HEK293 (cell line): Measurements from ENCODE around the gene MYO5B.
A peak's percentile ranks its signal among the peaks of the same experiment; 100 is the strongest.

Experiments
- AEBP2 ChIP-seq: fragments of 450-650 bp; formaldehyde crosslinking; IDR thresholded peaks from 2 replicates; pipeline ENCODE4 v1.5.1; 2016; ENCODE audit warnings: missing biosample characterization, missing genetic modification characterization, borderline replicate concordance
- ATF2 ChIP-seq: fragments of 450-650 bp; formaldehyde crosslinking; IDR thresholded peaks from 2 replicates; pipeline ENCODE4 v1.5.1; 2016; ENCODE audit warnings: missing biosample characterization, missing genetic modification characterization, low read depth
- BCL11A ChIP-seq: fragments of 450-650 bp; formaldehyde crosslinking; IDR thresholded peaks from 2 replicates; pipeline ENCODE4 v1.5.1; 2016; ENCODE audit warnings: low read depth, missing biosample characterization, missing genetic modification characterization
- ELK4 ChIP-seq: IDR thresholded peaks from 2 replicates; pipeline ENCODE4 v1.6.1; 2011; ENCODE audit warnings: mild to moderate bottlenecking, low read depth, low read length, borderline replicate concordance
- HOXA7 ChIP-seq: sonication (generic); formaldehyde crosslinking; IDR thresholded peaks from 2 replicates; pipeline ENCODE4 v1.8.1; 2022; ENCODE audit warnings: missing genetic modification reagents, borderline replicate concordance
- HOXC10 ChIP-seq: sonication (generic); formaldehyde crosslinking; IDR thresholded peaks from 2 replicates; pipeline ENCODE4 v1.8.1; 2023; ENCODE audit warnings: mild to moderate bottlenecking, missing genetic modification reagents
- KLF1 ChIP-seq: fragments of 450-650 bp; formaldehyde crosslinking; IDR thresholded peaks from 2 replicates; pipeline ENCODE4 v1.5.1; 2016; ENCODE audit warnings: missing biosample characterization, missing genetic modification characterization
- KLF17 ChIP-seq: fragments of 450-650 bp; formaldehyde crosslinking; IDR thresholded peaks from 2 replicates; pipeline ENCODE4 v1.5.1; 2016; ENCODE audit warnings: missing biosample characterization, missing genetic modification characterization
- OSR2 ChIP-seq: fragments of 450-650 bp; formaldehyde crosslinking; IDR thresholded peaks from 2 replicates; pipeline ENCODE4 v1.5.1; 2016; ENCODE audit warnings: missing biosample characterization, missing genetic modification characterization
- SALL2 ChIP-seq: fragments of 450-650 bp; formaldehyde crosslinking; IDR thresholded peaks from 2 replicates; pipeline ENCODE4 v1.5.0; 2017; ENCODE audit warnings: missing biosample characterization, mild to moderate bottlenecking, missing genetic modification characterization, borderline replicate concordance
- YY1 ChIP-seq: fragments of 450-650 bp; formaldehyde crosslinking; IDR thresholded peaks from 2 replicates; pipeline ENCODE4 v1.5.1; 2018; ENCODE audit warnings: missing biosample characterization, missing genetic modification characterization
- ZBTB1 ChIP-seq: fragments of 450-650 bp; formaldehyde crosslinking; IDR thresholded peaks from 2 replicates; pipeline ENCODE4 v1.5.1; 2016; ENCODE audit warnings: missing biosample characterization, missing genetic modification characterization
- ZNF112 ChIP-seq: fragments of 450-650 bp; formaldehyde crosslinking; IDR thresholded peaks from 2 replicates; pipeline ENCODE4 v1.5.0; 2017; ENCODE audit warnings: missing biosample characterization, missing genetic modification characterization
- ZNF2 ChIP-seq: fragments of 450-650 bp; formaldehyde crosslinking; IDR thresholded peaks from 2 replicates; pipeline ENCODE4 v1.5.1; 2016; ENCODE audit warnings: missing biosample characterization, missing genetic modification characterization
- ZNF214 ChIP-seq: fragments of 450-650 bp; formaldehyde crosslinking; IDR thresholded peaks from 2 replicates; pipeline ENCODE4 v1.5.1; 2017; ENCODE audit warnings: missing biosample characterization, mild to moderate bottlenecking, missing genetic modification characterization, borderline replicate concordance
- ZNF366 ChIP-seq: fragments of 450-650 bp; formaldehyde crosslinking; conservative IDR thresholded peaks from 2 replicates; pipeline ENCODE4 v1.5.1; 2016; ENCODE audit warnings: missing biosample characterization, missing genetic modification characterization
- ZNF48 ChIP-seq: fragments of 450-650 bp; formaldehyde crosslinking; IDR thresholded peaks from 2 replicates; pipeline ENCODE4 v1.5.1; 2016; ENCODE audit warnings: missing biosample characterization, missing genetic modification characterization
- ZNF501 ChIP-seq: fragments of 450-650 bp; formaldehyde crosslinking; IDR thresholded peaks from 2 replicates; pipeline ENCODE4 v1.5.1; 2016; ENCODE audit warnings: missing biosample characterization, missing genetic modification characterization
- ZNF529 ChIP-seq: fragments of 450-650 bp; formaldehyde crosslinking; IDR thresholded peaks from 2 replicates; pipeline ENCODE4 v1.5.1; 2017; ENCODE audit warnings: missing genetic modification characterization, missing biosample characterization; ENCODE audit not compliant: insufficient replicate concordance
- ZNF645 ChIP-seq: fragments of 450-650 bp; formaldehyde crosslinking; IDR thresholded peaks from 2 replicates; pipeline ENCODE4; 2016; ENCODE audit warnings: missing biosample characterization, missing genetic modification characterization
- ZNF677 ChIP-seq: fragments of 450-650 bp; IDR thresholded peaks from 2 replicates; pipeline ENCODE4 v1.5.0; 2018; ENCODE audit warnings: missing biosample characterization, mild to moderate bottlenecking, missing genetic modification characterization, moderate library complexity
- ZNF704 ChIP-seq: fragments of 450-650 bp; formaldehyde crosslinking; IDR thresholded peaks from 2 replicates; pipeline ENCODE4 v1.5.1; 2016; ENCODE audit warnings: missing biosample characterization, missing genetic modification characterization
- ZSCAN16 ChIP-seq: fragments of 450-650 bp; formaldehyde crosslinking; IDR thresholded peaks from 2 replicates; pipeline ENCODE4 v1.5.1; 2016; ENCODE audit warnings: missing biosample characterization, missing genetic modification characterization
- ZXDB ChIP-seq: fragments of 450-650 bp; formaldehyde crosslinking; IDR thresholded peaks from 2 replicates; pipeline ENCODE4 v1.5.1; 2016; ENCODE audit warnings: missing biosample characterization, missing genetic modification characterization
- TF ChIP-seq, protein P1 (sequence below): fragments of 450-650 bp; formaldehyde crosslinking; IDR thresholded peaks from 2 replicates; pipeline ENCODE4 v1.5.1; 2016; ENCODE audit warnings: missing biosample characterization, missing genetic modification characterization
- TF ChIP-seq, protein P2 (sequence below): fragments of 450-650 bp; formaldehyde crosslinking; optimal IDR thresholded peaks from 2 replicates; pipeline ENCODE3; 2016; ENCODE audit warnings: missing biosample characterization, mild to moderate bottlenecking, missing genetic modification characterization

Gene MYO5B

GRCh38 chr18:49863769-49864621 lies 331.0 kb downstream of the MYO5B start (continued):
- TF ChIP-seq ZBTB1 (tag by site-specific recombination), result no peak
- no peak for TF ChIP-seq HOXC10
- TF ChIP-seq, protein P1, sequence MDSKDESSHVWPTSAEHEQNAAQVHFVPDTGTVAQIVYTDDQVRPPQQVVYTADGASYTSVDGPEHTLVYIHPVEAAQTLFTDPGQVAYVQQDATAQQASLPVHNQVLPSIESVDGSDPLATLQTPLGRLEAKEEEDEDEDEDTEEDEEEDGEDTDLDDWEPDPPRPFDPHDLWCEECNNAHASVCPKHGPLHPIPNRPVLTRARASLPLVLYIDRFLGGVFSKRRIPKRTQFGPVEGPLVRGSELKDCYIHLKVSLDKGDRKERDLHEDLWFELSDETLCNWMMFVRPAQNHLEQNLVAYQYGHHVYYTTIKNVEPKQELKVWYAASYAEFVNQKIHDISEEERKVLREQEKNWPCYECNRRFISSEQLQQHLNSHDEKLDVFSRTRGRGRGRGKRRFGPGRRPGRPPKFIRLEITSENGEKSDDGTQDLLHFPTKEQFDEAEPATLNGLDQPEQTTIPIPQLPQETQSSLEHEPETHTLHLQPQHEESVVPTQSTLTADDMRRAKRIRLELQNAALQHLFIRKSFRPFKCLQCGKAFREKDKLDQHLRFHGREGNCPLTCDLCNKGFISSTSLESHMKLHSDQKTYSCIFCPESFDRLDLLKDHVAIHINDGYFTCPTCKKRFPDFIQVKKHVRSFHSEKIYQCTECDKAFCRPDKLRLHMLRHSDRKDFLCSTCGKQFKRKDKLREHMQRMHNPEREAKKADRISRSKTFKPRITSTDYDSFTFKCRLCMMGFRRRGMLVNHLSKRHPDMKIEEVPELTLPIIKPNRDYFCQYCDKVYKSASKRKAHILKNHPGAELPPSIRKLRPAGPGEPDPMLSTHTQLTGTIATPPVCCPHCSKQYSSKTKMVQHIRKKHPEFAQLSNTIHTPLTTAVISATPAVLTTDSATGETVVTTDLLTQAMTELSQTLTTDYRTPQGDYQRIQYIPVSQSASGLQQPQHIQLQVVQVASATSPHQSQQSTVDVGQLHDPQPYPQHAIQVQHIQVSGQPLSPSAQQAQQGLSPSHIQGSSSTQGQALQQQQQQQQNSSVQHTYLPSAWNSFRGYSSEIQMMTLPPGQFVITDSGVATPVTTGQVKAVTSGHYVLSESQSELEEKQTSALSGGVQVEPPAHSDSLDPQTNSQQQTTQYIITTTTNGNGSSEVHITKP, result no peak
- no peak for TF ChIP-seq HOXA7 (CRISPR knock-in tag)
- TF ChIP-seq ZNF501 (tag by site-specific recombination), result peak; percentile 43; the same call in 1 of the 2 replicates
- no peak for TF ChIP-seq ZNF677 (tag by site-specific recombination)
- no peak for TF ChIP-seq ZNF48
- no peak for TF ChIP-seq ZNF645
- no peak for TF ChIP-seq ZNF704 (tag by site-specific recombination)
- no peak for TF ChIP-seq OSR2 (tag by site-specific recombination)
- TF ChIP-seq ZNF214 (tag by site-specific recombination), result no peak
- TF ChIP-seq, protein P2, sequence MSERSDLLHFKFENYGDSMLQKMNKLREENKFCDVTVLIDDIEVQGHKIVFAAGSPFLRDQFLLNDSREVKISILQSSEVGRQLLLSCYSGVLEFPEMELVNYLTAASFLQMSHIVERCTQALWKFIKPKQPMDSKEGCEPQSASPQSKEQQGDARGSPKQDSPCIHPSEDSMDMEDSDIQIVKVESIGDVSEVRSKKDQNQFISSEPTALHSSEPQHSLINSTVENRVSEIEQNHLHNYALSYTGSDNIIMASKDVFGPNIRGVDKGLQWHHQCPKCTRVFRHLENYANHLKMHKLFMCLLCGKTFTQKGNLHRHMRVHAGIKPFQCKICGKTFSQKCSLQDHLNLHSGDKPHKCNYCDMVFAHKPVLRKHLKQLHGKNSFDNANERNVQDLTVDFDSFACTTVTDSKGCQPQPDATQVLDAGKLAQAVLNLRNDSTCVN (tag by site-specific recombination), result peak; percentile 26
- TF ChIP-seq ZXDB (tag by site-specific recombination), result peak; percentile 26; the same call in 1 of the 2 replicates
- no peak for TF ChIP-seq BCL11A
- 0 out of 2 replicates have a peak, but pooled peaks have one; percentile 13 for TF ChIP-seq KLF17 (tag by site-specific recombination)
- no peak for TF ChIP-seq KLF1
- TF ChIP-seq ZNF2 (tag by site-specific recombination), result peak; percentile 17; the same call in 1 of the 2 replicates
- no peak for TF ChIP-seq ZSCAN16 (tag by site-specific recombination)
- no peak for TF ChIP-seq SALL2 (tag by site-specific recombination)
- TF ChIP-seq ATF2 (tag by site-specific recombination), result no peak
- no peak for TF ChIP-seq ZNF112 (tag by site-specific recombination)
- TF ChIP-seq AEBP2, result no peak
- TF ChIP-seq ZNF366 (tag by site-specific recombination), result no peak
- TF ChIP-seq YY1, result peak; percentile 86
- no peak for TF ChIP-seq ELK4
- no peak for TF ChIP-seq ZNF529
